ENCODE measurements around the gene COX20.

The COX20 gene

GRCh38 chr1:244835276-244836134 is at the start of gene COX20:
Gene COX20 (plus strand): TSS chr1:244835658. CDS start chr1:244835715, 57 bp downstream.
- peak; percentile 67 for DNase-seq (ENCODE audit: low read depth)
- TF ChIP-seq, protein P1, sequence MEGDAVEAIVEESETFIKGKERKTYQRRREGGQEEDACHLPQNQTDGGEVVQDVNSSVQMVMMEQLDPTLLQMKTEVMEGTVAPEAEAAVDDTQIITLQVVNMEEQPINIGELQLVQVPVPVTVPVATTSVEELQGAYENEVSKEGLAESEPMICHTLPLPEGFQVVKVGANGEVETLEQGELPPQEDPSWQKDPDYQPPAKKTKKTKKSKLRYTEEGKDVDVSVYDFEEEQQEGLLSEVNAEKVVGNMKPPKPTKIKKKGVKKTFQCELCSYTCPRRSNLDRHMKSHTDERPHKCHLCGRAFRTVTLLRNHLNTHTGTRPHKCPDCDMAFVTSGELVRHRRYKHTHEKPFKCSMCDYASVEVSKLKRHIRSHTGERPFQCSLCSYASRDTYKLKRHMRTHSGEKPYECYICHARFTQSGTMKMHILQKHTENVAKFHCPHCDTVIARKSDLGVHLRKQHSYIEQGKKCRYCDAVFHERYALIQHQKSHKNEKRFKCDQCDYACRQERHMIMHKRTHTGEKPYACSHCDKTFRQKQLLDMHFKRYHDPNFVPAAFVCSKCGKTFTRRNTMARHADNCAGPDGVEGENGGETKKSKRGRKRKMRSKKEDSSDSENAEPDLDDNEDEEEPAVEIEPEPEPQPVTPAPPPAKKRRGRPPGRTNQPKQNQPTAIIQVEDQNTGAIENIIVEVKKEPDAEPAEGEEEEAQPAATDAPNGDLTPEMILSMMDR (IDR thresholded peaks at IDR 0.05; ENCODE audit: control insufficient read depth, extremely low read depth, insufficient read depth) = no peak
- H3K4me3 ChIP-seq (ENCODE audit: low read depth, low read length) = peak within 1 kb of the TSS; percentile 61

DNA sequence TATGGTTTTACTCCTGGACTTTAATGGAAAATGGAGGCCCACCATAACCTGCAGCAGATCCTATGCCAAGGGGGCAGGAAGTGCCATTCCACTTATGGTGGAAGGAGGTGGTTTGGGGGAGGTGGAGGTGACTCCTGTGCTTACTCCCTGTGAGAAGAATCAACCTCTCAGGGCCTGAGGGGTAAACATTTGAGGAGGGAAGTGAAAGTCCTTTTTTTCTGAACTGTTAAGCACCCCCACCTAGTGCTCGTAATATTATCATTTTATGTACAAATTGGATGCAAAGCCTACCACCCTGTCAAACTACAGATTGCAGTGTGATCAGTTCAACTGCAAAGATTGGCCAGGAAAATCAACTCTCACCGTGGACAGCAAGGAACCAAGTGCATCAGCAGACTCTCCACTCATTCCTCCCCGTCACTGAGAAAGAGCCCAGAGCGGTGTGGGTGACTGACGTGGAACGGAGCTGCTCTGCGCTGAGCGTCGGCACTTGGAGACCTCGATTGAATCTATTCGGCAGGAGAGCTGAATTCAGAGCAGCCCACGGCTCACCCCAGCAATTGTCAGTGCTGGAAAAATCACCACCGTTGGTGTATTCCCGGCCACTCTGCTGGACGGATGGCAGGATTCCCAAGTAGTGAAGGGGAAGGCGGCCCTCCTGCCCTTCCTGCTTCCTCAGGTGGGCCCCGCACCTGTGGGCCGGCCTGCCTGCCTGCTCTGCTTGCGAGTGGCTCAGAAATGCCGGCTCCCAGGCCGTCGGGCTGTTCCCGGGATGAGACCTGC is 46.8 kb upstream of the COX20 start:
- DNase-seq (ENCODE audit: low read depth) = no peak
- no peak overlapping the region for H3K4me3 ChIP-seq (ENCODE audit: low read depth, low read length)
- TF ChIP-seq, protein P1 (IDR thresholded peaks at IDR 0.05; ENCODE audit: control insufficient read depth, extremely low read depth, insufficient read depth) = no peak

DNA sequence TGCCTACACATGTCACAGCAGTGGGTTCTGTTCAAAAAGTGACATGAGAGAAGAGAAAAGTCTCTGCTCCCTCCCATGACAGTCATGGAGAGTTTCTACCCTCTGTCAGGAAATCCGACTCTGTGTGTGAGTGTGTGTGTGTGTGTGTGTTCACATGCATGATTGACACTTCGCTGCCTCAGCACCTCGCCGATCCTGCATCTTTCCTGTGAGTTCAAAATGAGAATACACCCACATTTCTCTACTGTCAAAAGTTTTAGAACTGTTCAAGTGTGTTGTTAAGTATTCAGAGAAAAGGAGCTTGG is 46.2 kb upstream of the COX20 start:
- DNase-seq (ENCODE audit: low read depth) = no peak
- TF ChIP-seq, protein P1 (IDR thresholded peaks at IDR 0.05; ENCODE audit: control insufficient read depth, extremely low read depth, insufficient read depth) = no peak
- no peak overlapping the region for H3K4me3 ChIP-seq (ENCODE audit: low read depth, low read length)

- H3K4me3 ChIP-seq (ENCODE audit: low read depth, low read length) = no peak overlapping the region
- no peak for DNase-seq (ENCODE audit: low read depth)
- TF ChIP-seq, protein P1 (IDR thresholded peaks at IDR 0.05; ENCODE audit: control insufficient read depth, extremely low read depth, insufficient read depth) = no peak
Observed at GRCh38 chr1:244789731-244790130, 45.7 kb upstream of the COX20 start.

GRCh38 chr1:244791061-244791460 is 44.4 kb upstream of the COX20 start:
- TF ChIP-seq, protein P1 (IDR thresholded peaks at IDR 0.05; ENCODE audit: control insufficient read depth, extremely low read depth, insufficient read depth) = no peak
- no peak overlapping the region for H3K4me3 ChIP-seq (ENCODE audit: low read depth, low read length)
- no peak for DNase-seq (ENCODE audit: low read depth)

DNA sequence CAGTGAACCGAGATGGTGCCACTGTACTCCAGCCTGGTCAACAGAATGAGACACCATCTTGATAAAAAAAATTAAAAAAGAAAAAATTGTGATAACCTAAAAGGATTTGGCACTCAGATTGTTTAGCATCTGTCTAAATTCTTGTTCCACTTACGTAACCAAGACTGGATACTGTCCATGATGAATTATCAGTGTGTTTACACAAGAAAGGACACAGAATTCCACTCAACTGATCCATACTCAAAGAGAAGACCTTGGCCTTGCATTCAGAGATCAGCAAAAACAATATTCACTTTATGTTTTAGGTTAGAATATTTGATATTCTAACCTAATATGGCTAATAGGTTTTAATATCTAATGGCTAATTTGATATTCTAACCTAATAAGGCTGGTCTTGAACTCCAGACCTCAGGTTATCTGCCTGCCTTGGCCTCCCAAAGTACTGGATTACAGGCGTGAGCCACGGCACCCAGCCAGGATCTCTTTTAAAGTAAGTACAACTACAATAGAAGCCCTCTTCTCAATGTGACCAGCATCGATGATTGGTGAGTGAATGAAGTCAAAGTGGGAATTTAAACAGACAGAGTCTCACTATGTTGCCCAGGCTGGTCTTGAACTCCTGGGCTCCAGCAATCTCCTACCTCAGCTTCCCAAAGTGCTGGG is 43.1 kb upstream of the COX20 start:
- no peak overlapping the region for H3K4me3 ChIP-seq (ENCODE audit: low read depth, low read length)
- peak; percentile 15 for DNase-seq (ENCODE audit: low read depth)
- TF ChIP-seq, protein P1 (IDR thresholded peaks at IDR 0.05; ENCODE audit: control insufficient read depth, extremely low read depth, insufficient read depth) = no peak
